ENCODE measurements around the gene UGT1A10.

DNA sequence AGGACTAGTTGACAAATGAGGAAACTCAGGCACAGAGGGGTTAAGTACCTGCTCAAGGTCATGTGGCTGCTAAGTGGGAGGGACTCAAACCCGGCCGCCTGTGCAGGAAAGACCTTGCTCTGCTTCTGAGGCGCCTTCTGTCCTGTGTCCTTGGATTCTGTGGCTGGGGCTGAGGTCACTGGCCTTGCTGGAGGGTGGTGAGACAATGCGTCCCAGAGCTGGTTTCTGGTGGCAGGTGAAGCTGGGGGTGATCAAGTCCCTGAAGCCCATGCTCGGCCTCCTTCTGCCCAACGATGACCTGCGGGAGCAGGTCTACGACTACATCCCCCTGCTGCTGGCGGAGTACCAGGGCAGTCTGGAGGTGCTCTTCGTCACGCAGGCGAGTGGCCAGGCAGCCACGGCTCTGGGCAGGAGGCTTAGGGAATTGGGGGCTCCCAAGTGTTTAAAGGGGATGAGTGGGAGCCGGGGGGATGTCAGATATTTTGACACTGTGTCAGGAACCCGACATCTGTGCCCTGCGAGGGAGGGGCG is 157.9 kb downstream of the UGT1A10 start:
- TF ChIP-seq, protein P1, sequence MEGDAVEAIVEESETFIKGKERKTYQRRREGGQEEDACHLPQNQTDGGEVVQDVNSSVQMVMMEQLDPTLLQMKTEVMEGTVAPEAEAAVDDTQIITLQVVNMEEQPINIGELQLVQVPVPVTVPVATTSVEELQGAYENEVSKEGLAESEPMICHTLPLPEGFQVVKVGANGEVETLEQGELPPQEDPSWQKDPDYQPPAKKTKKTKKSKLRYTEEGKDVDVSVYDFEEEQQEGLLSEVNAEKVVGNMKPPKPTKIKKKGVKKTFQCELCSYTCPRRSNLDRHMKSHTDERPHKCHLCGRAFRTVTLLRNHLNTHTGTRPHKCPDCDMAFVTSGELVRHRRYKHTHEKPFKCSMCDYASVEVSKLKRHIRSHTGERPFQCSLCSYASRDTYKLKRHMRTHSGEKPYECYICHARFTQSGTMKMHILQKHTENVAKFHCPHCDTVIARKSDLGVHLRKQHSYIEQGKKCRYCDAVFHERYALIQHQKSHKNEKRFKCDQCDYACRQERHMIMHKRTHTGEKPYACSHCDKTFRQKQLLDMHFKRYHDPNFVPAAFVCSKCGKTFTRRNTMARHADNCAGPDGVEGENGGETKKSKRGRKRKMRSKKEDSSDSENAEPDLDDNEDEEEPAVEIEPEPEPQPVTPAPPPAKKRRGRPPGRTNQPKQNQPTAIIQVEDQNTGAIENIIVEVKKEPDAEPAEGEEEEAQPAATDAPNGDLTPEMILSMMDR (IDR thresholded peaks at IDR 0.05), result no peak
- TF ChIP-seq EZH2 (IDR thresholded peaks at IDR 0.05; ENCODE audit: borderline replicate concordance, insufficient read depth, low read depth, low read length, poor library complexity, severe bottlenecking), result no peak
